Measurements from ENCODE around the gene YES1.

YES1 gene

GRCh38 chr18:717003-717402 is 95.0 kb downstream of the YES1 start:
- no peak for TF ChIP-seq CTCF (conservative IDR thresholded peaks at IDR 0.05; ENCODE audit: low read depth, low read length)
- Histone ChIP-seq H2AFZ (ENCODE audit: low read depth) (no peak overlapping the region), H3K27me3 (ENCODE audit: insufficient read depth, low read depth) (no peaks in the 10 kb centered on the region)

GRCh38 chr18:715626-716025 is 96.4 kb downstream of the YES1 start:
- no peak overlapping the region for H3K4me3 ChIP-seq (IDR thresholded peaks at IDR 0.05; ENCODE audit: insufficient read depth, low read depth, low read length)
- H3K27me3 ChIP-seq (ENCODE audit: insufficient read depth, low read depth) = no peaks in the 10 kb centered on the region
- H3K79me2 ChIP-seq (ENCODE audit: insufficient read depth, low read depth) = peaks cover 9% of the 10 kb centered on the region; the same call in 1 of the 2 replicates
- no peak overlapping the region for H3K4me2 ChIP-seq
- no peak overlapping the region for H3K27ac ChIP-seq
- TF ChIP-seq CTCF (conservative IDR thresholded peaks at IDR 0.05; ENCODE audit: low read depth, low read length) = no peak
- no peak overlapping the region for H3K9ac ChIP-seq
- no peaks in the 10 kb centered on the region for H3K36me3 ChIP-seq (ENCODE audit: insufficient read depth)
- H4K20me1 ChIP-seq (ENCODE audit: insufficient read depth) = no peaks in the 10 kb centered on the region
- H3K4me1 ChIP-seq (ENCODE audit: low read depth, poor library complexity, severe bottlenecking) = peaks cover 8% of the 10 kb centered on the region
- H2AFZ ChIP-seq (ENCODE audit: low read depth) = no peak overlapping the region

More at GRCh38 chr18:717003-717402, 95.0 kb downstream of the YES1 start:
- Histone ChIP-seq H3K4me2 (no peak overlapping the region), H3K27ac (no peak overlapping the region), H3K9ac (no peak overlapping the region), H4K20me1 (ENCODE audit: insufficient read depth) (no peaks in the 10 kb centered on the region), H3K4me1 (ENCODE audit: low read depth, poor library complexity, severe bottlenecking) (no peaks in the 10 kb centered on the region), H3K36me3 (ENCODE audit: insufficient read depth) (no peaks in the 10 kb centered on the region), H3K79me2 (ENCODE audit: insufficient read depth, low read depth) (no peaks in the 10 kb centered on the region), H3K4me3 (IDR thresholded peaks at IDR 0.05; ENCODE audit: insufficient read depth, low read depth, low read length) (no peak overlapping the region)

DNA sequence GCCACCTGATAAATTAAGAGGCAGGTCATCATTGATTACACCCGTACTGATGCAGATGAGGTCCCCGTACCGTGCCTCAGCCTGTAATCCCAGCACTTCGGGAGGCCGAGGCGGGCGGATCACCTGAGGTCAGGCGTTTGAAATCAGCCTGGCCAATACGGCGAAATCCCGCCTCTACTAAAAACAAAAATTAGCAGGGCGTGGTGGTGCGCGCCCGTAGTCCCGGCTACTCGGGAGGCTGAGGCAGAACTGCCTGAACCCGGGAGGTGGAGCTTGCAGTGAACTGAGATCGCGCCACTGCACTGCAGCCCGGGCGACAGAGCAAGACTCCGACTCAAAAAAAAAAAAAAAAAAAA is 98.9 kb downstream of the YES1 start:
- Histone ChIP-seq H3K27ac (no peak overlapping the region), H3K27me3 (ENCODE audit: insufficient read depth, low read depth) (no peaks in the 10 kb centered on the region), H3K4me2 (0 out of 2 replicates have a peak overlapping the region, but pooled peaks have one; percentile 42), H3K4me1 (ENCODE audit: low read depth, poor library complexity, severe bottlenecking) (peaks cover 10% of the 10 kb centered on the region), H2AFZ (ENCODE audit: low read depth) (peak overlapping the region; percentile 55; the same call in 1 of the 2 replicates), H4K20me1 (ENCODE audit: insufficient read depth) (no peaks in the 10 kb centered on the region), H3K4me3 (IDR thresholded peaks at IDR 0.05; ENCODE audit: insufficient read depth, low read depth, low read length) (no peak overlapping the region), H3K9ac (no peak overlapping the region), H3K79me2 (ENCODE audit: insufficient read depth, low read depth) (peaks cover 13% of the 10 kb centered on the region; the same call in 1 of the 2 replicates), H3K36me3 (ENCODE audit: insufficient read depth) (no peaks in the 10 kb centered on the region)
- no peak for TF ChIP-seq CTCF (conservative IDR thresholded peaks at IDR 0.05; ENCODE audit: low read depth, low read length)

DNA sequence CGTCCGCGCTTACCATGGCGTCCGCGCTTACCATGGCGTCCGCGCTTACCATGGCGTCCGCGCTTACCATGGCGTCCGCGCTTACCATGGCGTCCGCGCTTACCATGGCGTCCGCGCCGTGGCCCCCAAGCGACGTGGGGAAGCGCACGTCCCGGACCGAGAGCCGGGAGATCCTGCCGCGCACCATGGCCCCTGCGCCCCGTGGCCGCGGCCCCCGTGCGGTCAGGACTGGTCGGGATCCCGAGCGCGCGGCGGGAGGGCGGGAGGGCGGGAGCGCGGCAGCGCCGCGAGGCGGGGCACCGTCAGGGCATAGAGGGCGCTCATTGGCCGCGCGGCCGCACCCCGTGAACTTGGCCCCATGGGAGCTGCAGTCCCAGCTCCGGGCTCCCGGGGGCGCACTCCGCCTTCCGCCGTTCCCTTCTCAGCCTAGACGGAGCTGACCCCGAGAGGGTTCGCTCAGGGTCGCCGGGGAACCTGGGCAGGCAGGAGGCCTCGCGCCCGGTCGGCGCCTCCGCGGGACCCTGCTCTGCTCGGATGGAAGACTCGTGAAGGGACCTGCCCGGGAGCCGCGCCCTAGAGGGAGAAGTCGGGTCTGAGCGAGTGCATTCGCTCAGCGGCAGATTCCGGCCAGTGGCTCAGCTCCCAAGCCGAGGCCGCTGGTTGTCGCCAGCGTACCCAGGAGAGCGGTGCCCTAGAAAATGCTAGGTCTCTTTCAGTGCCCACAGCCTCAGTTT is 99.5 kb downstream of the YES1 start, which contains the start of gene ENOSF1:
Gene ENOSF1, minus strand, starts transcription at position 230 of the 734 bp plus-strand sequence. Its CDS starts 43 bp downstream, at position 187.
- Histone ChIP-seq H3K79me2 (ENCODE audit: insufficient read depth, low read depth) (peaks cover 13% of the 10 kb centered on the region; the same call in 1 of the 2 replicates), H2AFZ (ENCODE audit: low read depth) (peak within 1 kb of the TSS; percentile 87), H3K27me3 (ENCODE audit: insufficient read depth, low read depth) (no peaks in the 10 kb centered on the region), H3K27ac (peak within 1 kb of the TSS; percentile 86), H3K4me1 (ENCODE audit: low read depth, poor library complexity, severe bottlenecking) (peaks cover 10% of the 10 kb centered on the region), H3K36me3 (ENCODE audit: insufficient read depth) (no peaks in the 10 kb centered on the region), H3K4me3 (IDR thresholded peaks at IDR 0.05; ENCODE audit: insufficient read depth, low read depth, low read length) (peak within 1 kb of the TSS; percentile 48), H3K9ac (peak within 1 kb of the TSS; percentile 97), H4K20me1 (ENCODE audit: insufficient read depth) (no peaks in the 10 kb centered on the region), H3K4me2 (peak within 1 kb of the TSS; percentile 99)
- TF ChIP-seq CTCF (conservative IDR thresholded peaks at IDR 0.05; ENCODE audit: low read depth, low read length) = peak; percentile 65
